NCI-H69 (cell line): ENCODE measurements around the gene ZBTB16.
A peak's percentile ranks its signal among the peaks of the same experiment; 100 is the strongest.

Experiments used
- DNase-seq: peaks from one replicate; lab custom pipeline; 2025; lab: John Stamatoyannopoulos, UW

ZBTB16 gene

DNA sequence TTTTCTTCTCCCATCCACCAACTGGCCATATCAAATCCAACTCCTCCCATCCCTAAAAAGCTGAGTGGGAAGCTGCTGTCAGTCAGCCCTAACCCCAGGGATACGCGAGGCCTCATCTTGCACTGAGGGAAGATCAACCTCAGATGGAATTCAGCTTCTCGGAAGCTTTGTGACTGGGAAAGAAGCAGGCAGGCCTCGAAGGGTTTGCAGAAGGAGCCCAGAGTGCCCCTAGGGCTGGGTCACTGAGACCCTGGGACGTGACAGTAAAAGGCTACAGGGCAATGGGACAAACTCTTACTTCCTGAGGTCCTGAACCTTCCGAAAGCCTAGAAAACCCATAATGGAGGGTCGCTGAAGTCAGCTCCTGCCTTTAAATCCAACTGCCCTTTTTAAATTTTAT lies 202.3 kb downstream of the ZBTB16 start:
- DNase-seq: no peak

DNA sequence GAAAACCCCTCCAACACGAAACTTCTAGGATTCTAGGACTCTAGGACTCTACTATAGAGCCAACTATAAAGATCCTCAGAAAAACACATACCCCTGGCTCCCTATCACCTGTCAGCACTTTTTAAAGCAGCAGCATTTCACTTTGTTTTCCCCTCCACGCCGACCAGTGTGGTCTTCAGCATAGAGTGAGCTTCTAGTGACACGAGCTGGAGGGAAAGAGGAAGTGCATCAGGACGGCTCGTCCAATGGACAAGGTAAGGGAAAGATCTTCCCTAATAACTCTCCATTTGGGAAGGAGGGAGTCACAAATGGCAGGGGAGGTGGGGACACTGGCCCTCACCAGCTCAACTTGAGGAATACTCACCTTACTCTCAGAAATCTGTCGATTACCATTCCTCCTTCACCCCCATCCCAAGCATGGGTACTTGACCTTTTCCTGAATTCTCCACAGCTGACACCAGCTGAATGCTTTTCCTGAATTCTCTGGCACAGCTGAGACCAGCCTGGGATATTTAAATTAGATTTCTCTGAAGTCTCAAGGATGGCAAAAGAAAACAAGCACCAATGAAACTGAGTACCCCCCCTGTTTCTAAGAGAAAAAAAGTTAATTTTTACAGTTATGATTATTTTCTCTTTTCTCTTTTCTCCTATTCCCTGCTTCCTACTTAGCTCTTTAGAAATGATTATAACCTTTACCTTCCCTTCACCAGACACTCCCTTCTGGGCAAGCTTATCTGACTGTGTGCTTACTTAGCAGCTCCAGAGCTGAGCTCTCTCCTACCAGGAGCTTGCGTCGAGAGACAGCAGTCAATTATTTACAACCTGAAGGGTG lies 203.4 kb downstream of the ZBTB16 start:
- peak; percentile 89 for DNase-seq

DNA sequence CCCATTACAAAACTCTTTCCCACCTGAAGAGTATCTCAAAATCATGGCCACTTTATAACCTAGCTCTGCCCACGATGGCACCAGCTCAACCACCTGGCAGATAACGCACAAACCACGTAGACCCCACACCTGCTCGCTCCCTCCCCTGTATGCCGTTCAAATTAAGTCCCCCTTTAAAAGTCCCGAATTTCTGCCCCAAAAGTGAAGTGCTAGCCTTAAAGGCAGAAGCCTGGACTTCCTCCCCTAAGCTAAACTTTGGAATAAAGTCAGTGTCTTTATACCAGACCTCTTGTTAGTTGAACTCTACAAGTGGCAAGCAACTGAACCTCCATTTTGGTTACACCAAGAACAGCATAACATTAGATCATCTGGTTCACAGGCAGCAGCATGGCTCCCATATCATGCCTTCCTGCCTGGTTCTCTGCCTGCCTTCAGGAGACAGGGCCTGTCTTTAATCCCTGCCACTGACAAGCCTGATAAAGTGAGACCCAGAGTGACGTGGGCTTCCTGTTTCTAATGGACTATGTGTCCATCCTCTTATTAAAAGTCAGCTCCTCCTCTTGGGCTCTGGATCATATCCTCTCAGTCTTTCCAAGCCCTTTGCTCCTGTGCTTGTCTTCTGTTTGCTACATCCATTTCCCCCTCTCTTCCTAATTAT lies 204.1 kb downstream of the ZBTB16 start:
- DNase-seq: no peak

DNA sequence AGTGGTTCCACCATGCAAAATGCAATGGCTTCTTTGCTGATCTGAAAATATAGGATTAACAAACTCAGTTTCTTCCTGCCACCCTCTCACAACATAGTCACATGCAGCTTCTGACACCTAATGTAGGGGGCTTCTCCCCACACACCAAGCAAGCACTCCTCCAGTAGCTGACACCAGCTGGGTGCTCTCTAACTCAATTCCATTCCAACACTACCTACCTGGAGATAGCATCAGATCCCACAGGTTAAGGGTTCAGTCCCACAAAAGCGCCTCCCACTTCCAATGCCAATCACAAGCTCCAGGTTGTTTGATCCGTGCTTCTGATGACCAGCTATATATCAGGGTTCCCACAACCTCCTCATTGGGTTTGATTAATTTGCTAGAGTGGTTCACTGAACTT lies 204.9 kb downstream of the ZBTB16 start:
- DNase-seq: no peak

DNA sequence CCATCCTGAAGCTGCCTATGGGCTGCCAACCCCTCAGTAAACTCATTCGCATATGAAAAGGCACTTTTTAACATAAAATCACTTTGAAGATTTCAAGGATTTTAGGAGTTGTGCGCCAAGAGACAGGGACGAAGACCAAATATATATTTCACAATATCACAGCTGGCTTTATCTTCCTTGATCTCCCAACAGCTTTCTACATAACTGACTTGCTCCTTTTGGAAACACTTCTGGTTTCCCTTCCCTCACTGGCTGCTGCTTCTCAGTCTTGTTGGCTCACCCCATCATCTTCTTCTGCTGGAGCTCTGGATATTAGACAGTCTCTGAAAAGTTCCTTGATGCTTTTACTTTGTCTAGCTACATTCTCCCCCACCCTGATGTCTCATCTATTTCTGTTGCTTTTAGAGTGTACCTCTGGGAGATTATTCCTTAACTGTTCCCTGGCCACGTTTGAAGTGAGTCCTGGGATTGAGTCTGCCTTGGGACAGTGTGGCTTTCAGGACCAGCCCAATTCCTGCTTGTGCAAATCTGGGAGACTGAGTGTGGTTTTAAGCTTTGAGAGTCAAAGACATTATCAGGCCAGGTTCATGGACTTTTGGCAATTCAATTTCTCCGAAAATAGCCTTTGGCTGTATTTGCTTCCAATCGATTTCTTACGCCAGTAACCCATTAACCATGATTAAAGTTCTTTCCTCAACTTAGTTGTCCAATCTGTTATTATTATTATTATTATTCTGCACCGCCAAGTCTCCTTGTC lies 205.8 kb downstream of the ZBTB16 start:
- no peak for DNase-seq

DNA sequence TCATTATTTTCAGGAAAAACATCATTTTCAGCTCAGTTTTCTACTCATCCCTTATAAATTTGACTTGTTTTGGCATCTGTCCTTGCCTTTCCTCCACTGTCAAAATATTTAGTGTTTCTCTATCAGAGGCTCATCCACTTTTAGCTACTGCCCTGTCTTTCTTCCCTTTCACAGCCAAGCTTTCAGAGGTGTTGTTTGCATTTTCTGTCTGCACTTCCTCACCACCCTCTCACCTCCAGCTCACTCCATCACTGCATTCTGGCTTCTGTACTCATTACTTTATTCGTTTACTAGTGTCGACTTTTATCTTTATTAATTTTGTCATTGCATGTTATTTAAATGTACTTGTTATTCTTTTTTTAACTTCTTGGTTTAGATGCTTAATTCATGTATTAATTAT lies 210.0 kb downstream of the ZBTB16 start:
- DNase-seq: no peak

DNA sequence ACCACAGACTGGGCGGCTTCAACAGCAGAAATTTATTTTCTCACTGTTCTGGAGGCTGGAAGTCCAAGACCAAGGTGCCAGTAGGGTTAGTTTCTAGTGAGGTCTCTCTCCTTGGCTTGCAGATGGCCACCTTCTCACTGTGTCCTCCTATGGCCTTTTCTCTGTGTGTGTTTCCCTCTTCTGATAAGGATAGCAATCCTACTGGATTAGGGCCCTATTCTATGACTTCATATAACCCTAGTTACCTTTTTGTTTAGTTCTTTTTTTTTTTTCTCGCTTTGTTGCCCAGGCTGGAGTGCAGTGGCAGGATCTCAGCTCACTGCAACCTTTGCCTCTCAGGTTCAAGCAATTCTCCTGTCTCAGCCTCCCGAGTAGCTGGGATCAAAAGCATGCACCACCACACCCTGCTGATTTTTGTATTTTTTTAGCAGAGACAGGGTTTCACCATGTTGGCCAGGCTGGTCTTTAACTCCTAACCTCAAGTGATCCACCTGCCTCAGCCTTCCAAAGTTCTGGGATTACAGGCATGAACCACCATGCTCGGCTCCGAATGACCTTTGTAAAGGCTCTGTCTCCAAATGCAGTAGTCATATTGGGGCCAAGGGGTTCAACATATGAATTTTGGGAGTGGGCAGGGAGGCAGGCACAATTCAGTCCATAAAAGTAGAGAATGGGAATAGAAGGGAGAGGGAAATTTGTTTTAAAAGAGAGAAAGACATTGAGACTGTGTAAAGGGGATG lies 211.2 kb downstream of the ZBTB16 start:
- no peak for DNase-seq

DNA sequence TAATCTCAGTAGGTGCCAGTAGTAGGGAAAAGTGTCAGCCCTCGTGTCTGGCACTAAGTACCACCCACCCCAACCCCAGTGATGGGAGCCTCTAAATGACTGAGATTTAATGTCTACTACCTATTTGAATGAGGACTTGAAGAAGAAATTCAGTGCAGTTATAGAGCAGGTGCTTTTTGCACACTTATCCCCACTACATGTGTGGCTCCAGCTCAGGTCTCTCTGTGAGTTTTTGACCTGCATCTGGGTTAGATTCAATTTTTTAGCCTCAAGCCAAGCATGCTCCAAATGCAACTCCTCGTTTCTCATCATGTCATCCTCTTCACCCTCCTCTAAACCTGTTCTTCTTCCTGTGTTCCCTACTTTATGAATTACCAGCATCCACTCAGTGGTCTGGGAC lies 211.8 kb downstream of the ZBTB16 start:
- no peak for DNase-seq

DNA sequence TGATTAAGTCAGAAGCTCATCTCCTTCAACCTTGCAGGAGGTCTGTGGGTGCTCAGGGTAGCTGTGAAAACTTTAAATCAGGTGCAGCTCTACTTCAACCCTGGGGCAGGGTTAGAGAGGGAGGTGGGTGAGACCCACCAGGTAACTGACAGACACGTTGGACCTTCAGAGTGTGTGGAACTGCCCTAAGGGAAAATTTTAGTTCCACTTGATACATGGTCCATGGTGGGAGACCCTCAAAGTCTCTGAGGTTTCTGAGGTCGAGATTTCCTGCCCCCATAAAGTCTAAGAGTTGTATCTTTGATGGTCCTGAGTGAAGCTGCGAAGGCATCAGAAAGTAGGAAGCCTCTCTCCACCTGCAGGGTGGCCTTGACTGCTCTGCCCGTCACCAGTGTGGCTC lies 212.8 kb downstream of the ZBTB16 start:
- DNase-seq: no peak

DNA sequence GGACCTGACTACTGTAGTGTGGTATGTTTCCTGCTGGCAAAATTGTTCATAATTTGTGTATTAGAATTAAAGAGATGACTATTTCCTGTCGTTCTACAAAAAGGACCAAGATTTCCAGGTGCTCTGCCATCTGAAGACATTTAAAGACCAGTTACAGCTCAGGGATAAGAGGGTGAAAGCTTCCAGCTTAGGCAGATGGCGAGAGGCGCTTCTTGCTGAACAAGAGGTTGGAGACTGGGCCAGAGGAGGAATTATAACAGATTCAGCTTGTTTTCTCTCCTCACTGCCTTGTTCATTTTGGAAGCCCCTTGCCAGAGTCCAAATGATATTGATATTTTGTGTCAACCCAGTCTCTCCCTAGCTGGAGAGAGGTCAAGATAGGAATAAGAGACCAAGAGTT lies 213.6 kb downstream of the ZBTB16 start:
- DNase-seq: no peak

DNA sequence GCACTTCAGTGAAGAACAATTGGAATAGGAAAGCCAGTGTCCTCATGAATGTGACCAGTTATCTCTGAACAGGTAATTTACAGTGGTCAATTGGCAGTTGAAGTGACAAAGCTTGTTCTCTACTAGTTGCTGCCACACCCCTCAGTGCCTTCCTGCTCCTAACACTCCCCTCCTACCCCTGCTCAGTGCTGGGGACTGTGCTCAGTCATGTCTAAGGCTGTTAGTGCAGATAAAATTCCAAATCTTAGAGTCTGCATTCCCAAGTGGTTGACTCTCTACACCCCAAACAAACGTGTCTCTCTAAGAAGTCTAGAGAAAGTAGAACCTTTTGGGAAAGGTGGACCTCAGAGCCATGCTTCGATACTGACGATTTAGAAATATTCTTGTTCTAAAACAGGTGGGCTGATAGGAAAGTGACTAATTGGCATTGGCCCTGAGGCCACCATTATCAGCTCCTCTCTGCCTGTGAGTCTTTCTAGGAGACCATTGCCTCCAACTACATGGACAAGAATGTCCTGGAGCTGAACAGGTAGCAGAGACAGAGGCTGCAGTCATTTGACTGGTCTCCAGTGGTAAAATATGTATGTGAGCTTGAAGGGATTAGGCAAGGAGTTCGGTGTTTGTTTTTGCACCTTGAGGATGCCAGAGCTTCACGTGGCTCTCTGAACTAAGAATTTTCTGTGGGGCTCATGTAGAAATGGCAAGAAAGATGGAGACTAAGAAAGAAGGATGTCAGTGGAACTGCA lies 214.6 kb downstream of the ZBTB16 start:
- DNase-seq: no peak

DNA sequence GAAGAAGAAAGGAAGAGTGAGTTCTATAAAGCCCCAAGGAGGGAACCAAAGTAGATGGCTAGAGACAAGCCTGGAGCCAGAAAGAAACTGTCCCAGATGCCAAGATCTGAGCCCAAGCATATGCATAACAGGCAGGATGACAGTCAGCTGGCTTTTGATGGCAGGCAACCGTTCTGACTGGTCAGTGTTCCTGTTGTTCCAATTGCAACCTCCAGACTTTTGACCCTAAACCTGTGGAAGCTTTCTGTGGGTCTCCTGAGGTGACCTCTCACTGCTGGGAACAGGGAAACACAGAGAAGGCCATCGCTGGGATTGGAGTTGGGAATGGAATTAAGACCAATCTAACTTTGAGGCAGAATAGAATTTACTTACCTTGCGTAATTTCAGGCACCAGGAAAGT lies 215.1 kb downstream of the ZBTB16 start:
- no peak for DNase-seq

DNA sequence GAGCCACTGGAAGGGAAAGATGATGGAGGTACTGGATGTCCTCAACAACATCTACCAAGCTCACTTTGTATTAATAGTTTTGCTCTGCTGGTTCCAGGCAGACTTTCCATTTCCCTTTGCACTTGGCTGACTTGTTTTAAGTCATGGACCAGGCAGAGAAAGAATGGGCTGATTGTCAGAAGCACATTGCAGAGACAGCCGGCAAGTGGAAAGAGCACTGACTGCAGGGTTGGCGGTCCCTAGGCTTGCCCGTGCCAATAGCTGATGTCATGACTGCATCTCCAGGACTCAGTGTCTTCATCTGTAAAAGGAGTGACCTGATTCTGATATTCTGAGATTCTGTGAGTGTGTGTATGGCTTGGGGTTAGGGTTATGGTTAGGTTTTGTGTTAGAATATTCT lies 215.8 kb downstream of the ZBTB16 start:
- DNase-seq: no peak

DNA sequence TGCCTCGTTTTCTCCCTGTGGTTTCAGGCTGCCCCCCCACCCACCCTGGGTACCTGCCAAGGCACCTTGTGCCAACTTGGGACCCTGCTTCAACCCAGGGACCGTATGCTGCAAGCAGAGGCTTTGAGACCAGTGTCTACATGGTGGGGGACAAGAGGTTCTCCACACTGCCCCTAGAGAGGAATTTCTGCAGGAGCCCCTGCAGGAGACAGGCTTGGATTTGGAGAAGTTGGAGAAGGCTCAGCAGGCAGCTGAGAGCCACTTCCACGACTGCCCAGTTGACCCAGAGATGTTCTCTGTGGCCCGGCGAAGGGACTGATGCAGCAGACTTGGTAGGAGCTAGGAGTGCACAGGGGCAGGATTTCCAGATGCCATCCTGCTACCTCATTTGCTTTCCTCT lies 216.6 kb downstream of the ZBTB16 start:
- no peak for DNase-seq

DNA sequence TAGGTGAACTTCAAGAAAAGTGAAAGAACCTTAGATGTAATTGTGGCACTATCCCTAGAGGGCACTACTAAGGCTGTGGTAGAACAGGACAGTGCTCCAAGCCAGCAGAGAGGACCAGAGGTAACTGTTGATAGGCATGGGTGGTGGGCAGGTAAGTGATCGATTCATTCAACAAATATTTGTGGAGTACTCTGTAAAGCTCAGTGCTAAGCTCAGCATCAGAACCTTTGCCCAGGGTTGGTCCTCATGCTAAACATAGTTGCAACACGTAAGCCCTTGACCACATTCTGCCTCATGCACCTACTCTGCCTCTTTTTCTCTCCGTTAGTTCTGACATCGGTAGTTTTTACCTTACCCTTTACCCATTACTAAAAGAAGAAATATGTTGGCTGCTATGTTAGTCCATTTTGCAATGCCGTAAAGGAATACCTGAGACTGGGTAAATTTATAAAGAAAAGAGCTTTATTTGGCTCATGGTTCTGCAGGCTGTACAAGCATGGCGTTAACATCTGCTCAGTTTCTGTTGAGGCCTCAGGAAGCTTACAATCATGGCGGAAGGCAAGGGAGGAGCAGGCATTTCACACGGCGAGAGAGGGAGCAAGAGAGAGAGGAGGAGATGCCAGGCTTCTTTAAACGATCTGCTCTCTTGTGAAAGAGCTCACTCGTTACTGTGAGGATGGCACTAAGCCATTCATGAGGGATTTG lies 218.3 kb downstream of the ZBTB16 start:
- no peak for DNase-seq

DNA sequence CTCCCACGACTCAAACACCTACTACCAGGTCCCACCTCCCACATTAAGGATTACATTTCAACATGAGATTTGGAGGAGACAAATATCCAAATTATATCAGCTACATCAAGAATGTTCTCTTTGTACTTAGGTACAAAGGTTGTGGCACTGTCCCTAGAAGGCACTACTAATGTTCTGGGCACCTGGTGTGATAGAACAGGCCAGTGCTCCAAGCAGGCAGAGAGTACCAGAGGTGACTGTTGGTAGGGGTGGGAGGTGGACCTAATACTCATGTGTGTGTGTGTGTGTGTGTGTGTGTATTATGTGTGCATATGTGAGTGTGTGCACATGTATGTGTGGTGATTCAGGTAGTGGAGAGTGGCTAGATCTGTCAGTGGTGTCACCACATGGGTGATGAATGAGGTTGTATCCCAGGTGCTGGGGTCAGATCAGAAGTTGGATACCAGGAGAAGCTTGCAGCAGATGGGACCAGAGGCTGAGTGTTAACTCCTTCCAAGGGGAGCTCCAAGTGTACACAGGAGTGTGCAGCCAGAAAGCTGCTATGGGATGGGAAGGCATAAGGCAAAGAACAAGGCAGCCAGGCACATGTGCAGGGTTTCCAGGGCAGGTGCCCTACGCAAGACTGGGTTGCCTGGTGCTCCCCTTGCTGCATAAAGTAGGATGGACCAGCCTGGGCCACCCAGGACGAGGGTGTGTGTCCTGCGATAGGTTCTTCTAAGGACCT lies 219.0 kb downstream of the ZBTB16 start:
- no peak for DNase-seq

DNA sequence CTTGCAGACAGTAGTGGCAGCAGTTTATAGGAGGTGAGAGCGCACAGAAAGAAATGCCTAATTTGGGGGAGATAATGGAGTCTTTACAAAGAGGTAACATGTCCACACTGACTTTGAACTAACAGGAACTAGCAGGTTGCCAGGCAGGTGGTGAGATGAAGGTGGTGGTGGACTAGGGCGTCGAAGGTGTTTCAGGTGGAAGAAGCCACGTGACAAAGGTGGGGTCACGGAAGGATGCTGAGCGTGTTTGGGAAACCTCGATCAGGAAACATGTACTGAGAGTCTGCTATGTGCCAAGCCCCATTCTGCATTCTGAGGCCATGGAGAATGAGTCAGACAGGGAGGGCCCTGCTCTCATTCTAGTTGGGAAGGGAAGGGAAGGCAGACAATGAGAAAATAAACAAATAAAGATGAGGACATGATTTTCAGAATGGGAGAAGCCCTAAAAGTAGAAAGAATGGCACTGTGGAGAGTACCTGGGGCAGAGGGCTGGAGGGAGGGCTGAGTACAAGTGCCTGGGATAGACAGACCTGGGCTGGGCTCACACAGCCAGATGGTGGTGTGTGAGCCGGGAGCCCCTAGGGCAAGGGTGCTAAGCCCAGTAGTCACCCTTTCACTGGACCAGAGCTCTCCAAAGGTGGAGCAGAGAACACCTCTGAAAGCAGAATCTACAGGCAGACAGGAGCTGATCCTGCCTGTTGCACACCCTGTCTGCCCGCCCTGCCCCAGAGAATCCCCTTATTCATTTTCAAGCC lies 220.5 kb downstream of the ZBTB16 start:
- no peak for DNase-seq

DNA sequence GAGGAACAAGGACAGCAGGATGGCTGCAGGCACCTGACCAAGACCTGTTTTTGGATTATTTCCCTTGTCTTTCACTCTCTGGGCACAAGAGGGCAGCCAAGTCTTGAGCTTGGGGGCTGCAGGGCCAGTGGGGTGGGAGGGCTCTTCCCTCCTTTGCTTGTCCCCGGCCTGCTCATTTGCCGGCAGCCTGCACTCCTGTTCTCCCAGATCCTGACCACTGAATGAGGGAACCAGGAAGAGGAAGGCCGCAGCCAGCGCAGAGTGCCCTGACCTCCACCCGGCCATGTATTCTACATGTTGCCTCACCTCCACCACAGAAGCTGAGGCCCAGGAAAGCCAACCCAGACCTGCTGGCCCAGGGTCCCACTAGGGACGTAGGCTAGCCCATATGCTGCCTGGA lies 221.2 kb downstream of the ZBTB16 start:
- peak; percentile 93 for DNase-seq

DNA sequence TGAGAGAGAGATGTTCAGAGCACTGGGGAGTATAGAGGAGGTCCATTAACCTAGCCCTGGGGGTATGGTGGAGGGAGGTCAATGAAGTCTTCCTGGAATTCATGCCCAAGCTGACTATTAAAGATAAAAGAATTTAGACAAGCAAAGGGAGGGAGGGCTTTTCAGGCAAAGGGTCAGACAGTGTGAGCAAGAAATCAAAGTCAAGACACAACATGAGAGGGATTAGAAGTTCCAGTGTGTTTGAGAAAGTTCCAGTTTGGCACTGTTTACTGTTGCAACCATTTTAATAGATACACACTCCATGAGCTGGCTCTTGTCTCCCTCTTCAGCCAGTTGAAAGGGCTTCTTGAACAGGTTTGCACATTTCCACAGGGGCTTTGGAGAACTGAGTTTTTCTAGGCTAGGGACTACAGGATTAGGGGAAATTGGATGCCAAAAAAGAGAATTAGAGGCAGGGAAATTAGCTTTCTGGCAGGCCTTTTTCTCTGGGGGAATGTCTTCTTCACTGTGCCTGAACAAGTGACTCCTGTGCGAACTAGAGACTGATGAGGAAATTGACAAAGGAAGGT lies 222.0 kb downstream of the ZBTB16 start:
- DNase-seq: no peak
